Vagina (tissue), 2 donors: ENCODE measurements around the gene GGA1.

Source experiments
- CTCF ChIP-seq, 3 experiments: fragments of 450-650 bp in 2 of 3; fragments of 200-600 bp in 1 of 3; sonication (generic) in 1 of 3; IDR thresholded peaks; one replicate each; pipeline ENCODE4 v1.5.1; 2017 to 2019; ENCODE audit warnings: antibody characterized with exemption in 3 of 3, mild to moderate bottlenecking in 2 of 3, moderate library complexity in 2 of 3
- POLR2AphosphoS5 ChIP-seq, 2 donors: sonication (generic); formaldehyde crosslinking; IDR thresholded peaks; one replicate each; pipeline ENCODE4 v1.9.0; 2017; ENCODE audit warnings: antibody characterized with exemption in 2 of 2, mild to moderate bottlenecking in 2 of 2, low read depth in 1 of 2; ENCODE audit not compliant: insufficient read depth in 1 of 2

- TF ChIP-seq CTCF (IDR thresholded peaks at IDR 0.05), result no peak
- no peak for TF ChIP-seq POLR2AphosphoS5 (IDR thresholded peaks at IDR 0.05; ENCODE audit: insufficient read depth in 1 of 2, low read depth in 1 of 2)
Measured at GRCh38 chr22:37639771-37640590, 31.3 kb downstream of the GGA1 start.
